ENCODE results near the gene R3HDM4.

The R3HDM4 gene

DNA sequence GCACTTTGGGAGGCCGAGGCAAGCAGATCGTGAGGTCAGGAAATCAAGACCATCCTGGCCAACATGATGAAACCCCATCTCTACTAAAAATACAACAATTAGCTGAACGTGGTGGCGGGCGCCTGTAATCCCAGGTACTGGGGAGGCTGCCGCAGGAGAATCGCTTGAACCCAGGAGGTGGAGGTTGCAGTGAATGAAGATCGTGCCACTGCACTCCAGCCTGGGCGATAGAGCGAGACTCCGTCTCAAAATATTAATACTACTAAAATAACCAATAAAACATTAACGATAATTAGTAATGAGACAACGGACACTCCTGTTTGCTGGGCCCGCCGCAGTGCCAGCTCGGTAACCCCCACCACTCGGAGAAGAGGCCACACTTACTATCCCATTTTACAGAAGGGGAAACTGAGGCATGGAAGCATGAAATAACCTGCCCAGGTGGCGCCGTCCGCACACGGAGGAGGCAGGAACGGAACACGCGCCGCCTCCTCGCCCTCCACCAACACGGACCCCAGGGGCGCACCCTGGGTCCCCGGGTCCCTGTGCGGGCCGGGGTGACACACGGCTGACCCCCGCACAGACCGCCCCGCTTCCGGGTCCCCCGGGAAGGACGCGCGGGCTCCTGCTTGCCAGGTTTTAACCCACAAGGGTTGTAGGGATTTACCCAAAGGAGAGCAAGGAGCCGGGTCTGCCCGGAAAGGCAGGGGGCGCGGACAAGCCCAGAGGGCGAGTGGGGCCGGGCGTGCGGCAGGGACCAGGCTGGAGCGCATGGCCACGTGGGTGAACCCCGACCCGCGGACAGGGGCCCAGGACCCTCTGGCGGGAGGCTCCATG is 1.6 kb downstream of the R3HDM4 start:
- TF ChIP-seq, protein P1, sequence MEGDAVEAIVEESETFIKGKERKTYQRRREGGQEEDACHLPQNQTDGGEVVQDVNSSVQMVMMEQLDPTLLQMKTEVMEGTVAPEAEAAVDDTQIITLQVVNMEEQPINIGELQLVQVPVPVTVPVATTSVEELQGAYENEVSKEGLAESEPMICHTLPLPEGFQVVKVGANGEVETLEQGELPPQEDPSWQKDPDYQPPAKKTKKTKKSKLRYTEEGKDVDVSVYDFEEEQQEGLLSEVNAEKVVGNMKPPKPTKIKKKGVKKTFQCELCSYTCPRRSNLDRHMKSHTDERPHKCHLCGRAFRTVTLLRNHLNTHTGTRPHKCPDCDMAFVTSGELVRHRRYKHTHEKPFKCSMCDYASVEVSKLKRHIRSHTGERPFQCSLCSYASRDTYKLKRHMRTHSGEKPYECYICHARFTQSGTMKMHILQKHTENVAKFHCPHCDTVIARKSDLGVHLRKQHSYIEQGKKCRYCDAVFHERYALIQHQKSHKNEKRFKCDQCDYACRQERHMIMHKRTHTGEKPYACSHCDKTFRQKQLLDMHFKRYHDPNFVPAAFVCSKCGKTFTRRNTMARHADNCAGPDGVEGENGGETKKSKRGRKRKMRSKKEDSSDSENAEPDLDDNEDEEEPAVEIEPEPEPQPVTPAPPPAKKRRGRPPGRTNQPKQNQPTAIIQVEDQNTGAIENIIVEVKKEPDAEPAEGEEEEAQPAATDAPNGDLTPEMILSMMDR (IDR thresholded peaks at IDR 0.05): no peak

DNA sequence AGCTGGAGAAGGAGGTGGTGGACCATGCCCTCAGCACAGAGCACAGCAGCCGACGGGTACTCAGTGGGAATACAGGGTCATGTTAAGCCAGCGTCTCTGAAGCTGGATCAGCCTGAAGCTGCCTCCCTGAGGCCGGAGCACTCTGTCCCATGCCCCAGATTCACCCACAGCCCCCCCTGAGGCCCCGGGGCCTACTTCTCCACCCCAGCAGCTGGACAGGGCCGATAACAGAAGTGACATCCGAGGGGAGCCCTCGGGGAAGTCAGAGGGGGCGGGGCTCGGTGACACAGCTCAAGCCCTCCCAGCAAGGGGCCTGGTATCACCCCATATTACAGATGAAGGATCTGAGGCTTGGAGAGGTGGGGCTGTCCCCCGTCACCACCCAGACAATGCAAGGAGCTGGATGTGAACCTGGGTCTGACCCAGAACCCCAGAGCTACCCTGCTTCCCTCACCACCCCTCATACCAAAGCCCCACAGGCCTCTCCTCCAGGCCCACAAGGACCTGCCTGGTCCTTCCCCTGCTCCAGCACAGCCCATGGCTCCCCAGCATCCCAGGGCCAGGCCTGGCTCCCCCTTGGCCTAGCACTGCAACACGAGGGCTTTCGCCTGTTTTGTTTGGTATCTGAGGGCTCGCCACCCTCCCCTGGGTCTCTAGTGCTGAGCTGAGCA is 5.7 kb downstream of the R3HDM4 start:
- TF ChIP-seq, protein P1 (IDR thresholded peaks at IDR 0.05): no peak

DNA sequence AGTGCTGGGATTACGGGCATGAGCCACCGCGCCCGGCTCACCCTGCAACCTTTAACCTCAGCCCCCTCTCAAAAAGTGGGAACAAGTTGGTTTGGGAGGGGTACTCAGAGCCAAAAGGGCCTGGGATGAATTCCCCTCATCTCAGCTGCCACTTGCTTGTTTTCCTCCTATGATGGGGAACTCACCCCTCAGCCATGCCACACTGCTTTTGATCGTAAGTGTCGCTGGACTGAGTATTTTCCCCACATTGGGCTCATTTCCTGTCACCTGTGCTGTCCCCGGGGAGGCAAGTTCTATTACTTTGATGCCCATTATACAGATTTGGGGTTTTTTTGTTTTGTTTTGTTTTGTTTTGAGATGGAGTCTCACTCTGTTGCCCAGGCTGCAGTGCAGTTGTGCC is 6.5 kb downstream of the R3HDM4 start:
- TF ChIP-seq, protein P1 (IDR thresholded peaks at IDR 0.05): no peak

DNA sequence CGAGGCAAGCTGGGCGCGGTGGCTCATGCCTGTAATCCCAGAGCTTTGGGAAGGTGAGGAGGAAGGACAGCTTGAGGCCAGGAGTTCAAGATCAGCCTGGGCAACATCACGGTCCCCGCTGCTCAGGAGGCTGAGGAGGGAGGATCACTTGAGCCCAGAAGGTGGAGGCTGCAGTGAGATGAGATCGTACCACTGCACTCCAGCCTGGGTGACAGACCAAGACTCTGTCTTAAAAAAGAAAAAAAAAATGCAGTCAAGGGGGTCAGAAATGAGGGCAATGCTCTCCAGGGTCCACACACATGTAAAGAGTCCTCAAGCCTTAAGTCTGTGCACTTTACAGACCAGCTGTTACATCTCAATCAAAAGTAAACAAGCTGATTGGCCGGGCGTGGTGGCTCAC is 8.5 kb downstream of the R3HDM4 start:
- TF ChIP-seq, protein P1 (IDR thresholded peaks at IDR 0.05): no peak

DNA sequence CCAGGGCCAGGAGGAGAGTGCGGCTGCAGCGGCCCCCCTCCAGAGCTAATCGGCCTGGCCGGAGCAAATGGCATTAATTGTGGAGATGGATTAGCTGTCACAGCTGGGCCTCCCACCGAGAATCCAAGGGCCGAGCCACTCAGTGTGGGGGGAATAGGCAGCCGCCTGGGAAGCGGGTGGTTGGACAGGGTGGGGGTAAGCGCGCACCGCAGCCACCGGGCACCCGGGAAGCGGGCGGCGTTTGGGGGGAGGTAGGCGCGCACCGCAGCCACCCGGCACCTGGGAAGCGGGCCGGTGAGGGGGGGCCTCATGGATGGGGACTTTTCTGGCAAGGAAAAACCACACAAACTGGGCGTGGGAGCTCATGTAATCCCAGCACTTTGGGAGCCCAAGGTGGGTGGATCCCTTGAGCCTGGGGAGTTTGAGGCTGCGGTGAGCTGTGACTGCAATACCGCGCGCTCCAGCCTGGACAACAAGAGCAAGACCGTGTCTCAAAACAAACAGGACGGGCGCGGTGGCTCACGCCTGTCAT is 9.7 kb downstream of the R3HDM4 start:
- TF ChIP-seq, protein P1 (IDR thresholded peaks at IDR 0.05): no peak

DNA sequence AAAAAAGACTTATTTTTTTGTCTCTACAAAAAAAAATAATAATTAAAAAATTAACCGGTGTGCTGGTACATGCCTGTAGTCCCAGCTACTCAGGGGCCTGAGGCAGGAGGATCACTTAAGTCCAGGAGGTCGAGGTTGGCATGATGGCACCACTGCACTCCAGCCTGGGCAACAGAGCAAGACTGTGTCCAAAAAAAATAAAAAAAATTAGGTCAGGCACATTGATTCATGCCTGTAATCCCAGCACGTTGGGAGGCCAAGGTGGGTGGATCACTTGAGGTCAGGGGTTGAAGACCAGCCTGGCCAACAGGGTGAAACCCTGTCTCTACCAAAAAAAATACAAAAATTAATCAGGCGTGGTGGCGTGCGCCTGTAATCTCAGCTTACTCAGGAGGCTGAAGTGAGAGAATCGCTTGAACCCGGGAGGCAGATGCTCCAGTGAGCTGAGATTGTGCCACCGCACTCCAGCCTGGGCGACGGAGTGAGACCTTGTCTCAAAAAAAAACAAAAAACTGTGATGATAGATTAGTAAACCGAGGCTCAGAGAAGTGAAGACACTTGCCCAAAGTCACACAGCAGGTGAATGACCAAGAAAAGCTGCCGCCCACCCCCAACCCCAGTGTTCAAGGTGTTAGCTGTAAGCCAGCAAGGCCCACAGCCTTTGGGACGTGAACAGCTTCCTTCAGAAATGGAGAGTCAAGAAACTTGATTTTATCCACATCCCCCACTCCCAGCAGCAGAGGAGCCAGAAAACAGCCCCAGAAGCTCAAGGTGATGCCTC is 10.4 kb downstream of the R3HDM4 start:
- TF ChIP-seq, protein P1 (IDR thresholded peaks at IDR 0.05): no peak

DNA sequence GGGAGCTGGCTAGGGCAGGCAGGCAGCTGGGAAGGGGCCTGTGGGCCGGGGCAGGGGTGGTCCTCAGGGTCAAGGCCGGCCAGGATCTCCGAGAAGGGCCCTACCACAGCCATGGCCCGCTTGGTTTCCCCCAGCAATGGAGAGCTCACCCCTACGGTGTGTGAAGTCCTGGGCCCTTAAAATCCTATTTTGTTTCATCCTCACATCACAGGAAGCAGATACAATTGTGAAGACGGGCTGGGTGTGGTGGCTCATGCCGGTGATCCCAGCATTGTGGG is 11.0 kb downstream of the R3HDM4 start:
- TF ChIP-seq, protein P1 (IDR thresholded peaks at IDR 0.05): no peak
